GM19035 (cell line): ENCODE results near the gene CHRNA4.
"Not testable (repeated sequence)": the region's sequence is repeated elsewhere in the genome, so short reads cannot be mapped to it uniquely, and the experiment has no call there.

Source experiments
- ATAC-seq: cut with Tn5 transposase; IDR thresholded peaks from one replicate; pipeline ENCODE4 v1.9.1; 2021; ENCODE audit not compliant: unreplicated experiment

CHRNA4 gene

DNA sequence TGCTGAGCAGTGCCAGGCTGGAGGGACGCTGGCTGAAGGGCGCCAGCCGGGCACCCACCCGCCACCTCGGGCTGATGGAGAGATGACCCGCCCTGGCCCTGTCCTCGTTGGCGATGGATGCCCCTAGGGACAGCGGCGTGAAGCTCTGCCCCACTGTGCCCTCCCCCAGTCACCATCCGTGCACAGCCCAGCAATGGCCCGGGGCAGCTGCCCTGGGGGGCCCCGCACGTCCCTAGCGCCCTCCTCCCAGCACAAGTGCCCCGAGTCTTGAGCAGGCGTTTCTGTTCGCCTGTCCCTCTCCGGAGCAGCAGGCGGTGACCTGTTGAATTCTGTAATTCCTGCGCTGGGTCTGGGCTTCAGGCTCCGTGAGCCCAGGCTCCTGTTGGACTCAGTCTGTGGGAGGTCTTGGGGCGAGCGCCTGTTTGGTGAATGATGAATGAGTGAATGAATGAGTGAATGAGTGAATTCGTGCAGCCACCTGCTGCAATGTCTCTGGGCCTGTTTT, 36.8 kb upstream of the CHRNA4 start:
- no peak for ATAC-seq

DNA sequence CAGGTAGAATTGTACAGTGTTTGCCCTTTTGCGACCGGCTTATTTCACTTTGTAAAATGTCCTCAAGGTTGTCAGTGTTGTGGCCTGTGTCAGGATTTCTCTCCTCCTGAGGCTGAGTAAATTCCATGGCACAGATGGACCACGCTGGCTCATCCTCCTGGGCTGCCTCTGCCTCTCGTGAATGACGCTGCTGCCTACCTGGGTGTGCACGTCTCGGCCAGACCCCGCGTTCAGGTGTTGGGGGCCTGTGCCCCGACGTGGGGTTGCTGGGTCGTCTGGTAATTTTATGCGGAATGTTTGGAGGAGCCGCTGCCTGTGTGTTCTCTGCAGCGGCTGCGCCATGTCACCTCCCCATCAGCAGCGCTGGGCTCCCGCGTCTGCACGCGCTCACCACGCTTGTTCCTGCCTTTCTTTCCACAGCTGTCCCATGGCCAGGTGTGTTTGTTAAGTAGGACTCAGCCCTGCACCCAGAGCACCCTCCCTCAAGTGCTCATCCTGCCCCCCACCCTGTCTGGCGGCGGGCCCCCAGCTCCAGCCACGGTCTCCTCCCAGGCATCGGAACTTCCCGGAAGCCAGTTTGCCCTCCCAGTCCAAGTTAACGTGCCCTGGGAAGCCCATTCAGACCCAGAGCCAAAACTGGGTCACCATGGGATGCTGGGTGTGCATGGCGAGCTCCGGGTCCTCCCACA, 36.1 kb upstream of the CHRNA4 start:
- no peak for ATAC-seq

GRCh38 chr20:63396300-63396699, 35.2 kb upstream of the CHRNA4 start:
- no peak for ATAC-seq

DNA sequence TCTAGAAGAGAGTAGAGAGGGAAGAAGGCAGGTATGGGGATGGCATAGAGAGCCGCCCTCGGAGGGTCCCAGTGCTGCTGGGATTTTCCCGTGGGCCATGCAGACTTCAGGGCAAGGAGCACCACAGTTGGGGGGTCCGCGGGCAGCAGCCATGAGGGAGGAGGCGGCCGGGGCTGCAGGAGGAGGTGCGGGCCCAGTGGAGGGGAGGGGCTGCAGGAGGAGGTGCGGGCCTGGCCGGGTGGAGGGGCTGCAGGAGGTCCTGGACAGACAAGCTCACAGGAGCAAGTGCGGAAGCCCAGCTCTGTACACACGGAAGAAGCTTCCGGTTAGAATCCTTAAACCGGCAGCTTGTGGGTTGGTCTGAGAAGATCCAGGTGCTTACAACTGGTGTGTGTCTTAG, 34.6 kb upstream of the CHRNA4 start:
- ATAC-seq, result no peak

DNA sequence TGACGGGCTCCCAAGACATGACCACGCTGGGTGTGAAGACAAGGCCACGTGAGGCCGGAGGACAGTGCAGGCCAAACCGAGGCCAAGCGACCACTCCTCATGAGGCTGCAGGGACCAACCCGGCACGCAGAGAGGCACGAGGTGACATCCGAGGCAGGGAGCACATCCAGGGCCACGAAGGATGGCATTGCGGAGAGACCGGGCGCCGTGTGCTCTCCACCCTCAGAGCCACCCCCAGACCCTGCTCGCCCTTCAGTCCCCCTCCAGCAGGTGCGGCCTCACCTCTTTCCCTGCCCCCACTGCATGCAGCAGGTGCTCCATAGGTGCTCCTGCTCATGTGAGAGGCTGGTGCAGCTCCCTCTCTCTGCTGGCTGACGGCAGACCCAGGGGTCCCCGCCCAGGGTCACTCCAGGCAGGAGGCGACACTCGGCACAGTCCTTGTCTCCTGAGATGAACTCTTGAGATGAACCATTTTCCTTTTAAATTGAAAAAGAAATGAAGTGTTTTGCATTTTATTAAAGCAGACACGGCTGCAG, 33.8 kb upstream of the CHRNA4 start:
- no peak for ATAC-seq

GRCh38 chr20:63394069-63394919, 33.1 kb upstream of the CHRNA4 start:
- no peak for ATAC-seq

- ATAC-seq, result no peak
These were observed 32.4 kb upstream of the CHRNA4 start for GRCh38 chr20:63393566-63393965.

DNA sequence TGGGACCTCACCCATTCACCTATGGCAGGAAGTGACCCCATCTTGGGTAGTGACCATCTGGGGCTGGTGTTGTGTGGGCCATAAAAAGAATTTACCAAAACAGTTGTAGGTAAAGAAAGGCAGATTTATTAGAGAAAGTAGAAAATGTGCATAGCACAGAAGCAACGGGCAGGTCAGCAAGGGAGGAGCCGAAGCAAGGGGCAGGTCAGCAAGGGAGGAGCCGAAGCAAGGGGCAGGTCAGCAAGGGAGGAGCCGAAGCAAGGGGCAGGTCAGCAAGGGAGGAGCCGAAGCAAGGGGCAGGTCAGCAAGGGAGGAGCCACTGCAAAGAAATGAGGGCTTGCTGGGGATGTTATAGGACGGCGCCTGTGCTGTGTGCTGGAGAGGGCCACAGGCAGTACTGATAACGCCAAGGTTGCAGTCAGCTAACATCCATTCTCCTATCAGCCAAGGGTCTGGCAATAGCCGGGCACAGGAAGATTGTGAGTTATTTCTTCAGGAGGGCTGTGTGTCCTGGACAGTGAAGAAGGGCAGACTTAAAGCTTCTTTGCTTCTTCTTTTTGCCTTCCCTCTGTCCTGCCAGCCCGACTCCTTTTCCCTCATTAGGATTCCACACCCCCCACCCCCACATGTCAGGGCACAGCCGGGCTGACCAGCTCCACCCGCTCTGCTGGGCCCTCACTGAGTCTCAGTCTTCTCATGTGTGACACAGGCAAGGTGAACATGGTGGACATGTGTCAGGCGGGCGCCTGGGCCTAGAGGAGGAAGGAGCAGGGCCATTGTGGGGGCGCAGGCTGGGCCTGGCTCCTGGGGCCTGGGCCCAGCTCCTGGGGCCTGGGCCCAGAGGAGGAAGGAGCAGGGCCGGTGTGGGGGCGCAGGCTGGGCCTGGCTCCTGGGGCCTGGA, 31.6 kb upstream of the CHRNA4 start:
- no peak for ATAC-seq

- no peak for ATAC-seq
These were observed 26.8 kb upstream of the CHRNA4 start for GRCh38 chr20:63387917-63388316.

DNA sequence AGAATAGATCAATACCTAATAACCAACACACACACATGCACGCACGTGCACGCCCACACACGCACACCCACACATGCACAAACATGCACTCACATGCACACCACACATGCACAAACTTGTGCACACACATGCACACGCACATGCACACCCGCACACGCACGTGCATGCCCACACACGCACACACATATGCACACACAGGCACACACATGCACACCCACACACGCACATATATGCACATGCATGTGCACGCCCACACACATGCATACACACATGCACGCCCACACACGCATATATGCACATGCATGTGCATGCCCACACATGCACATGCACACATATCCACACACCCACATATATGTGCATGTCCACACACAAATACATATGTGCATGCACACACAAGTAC, 26.2 kb upstream of the CHRNA4 start:
- no peak for ATAC-seq

DNA sequence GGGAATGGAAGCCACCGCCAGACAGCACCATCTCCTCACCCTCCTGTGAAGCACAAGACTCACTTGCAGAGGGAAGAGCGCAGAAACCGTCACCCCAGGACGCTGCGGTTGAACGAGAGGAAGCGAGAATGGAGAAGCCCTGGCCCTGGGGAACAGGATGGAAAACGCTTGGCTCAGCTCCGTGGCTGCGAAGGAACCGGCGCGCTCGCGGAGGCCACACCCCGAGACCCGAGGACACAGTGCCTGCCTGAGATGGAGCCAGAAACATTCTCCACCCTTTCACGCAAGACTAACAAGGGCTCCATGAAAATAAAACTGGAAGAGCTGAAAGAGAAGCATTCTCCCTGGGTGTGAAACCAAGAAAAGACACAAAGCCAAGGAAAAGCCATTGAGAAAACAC, 25.3 kb upstream of the CHRNA4 start:
- no peak for ATAC-seq

DNA sequence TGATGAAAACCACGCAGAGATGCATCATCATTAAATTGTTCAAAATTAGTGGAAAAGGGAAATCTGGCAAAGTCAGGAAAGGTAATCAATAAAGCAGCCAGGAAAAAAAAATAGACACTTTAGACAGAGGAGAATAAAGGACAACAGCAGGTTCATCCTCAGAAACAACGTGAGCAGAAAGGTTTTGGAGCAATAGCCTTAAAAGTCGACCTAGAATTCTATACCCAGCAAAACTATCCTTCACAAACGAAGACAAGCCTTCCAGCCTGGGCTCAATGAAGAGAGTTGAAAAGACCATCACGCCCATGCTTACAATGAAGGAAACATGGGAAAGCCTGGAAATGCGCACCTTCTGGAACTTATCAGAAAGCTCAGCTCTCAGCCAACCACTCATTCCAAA, 24.7 kb upstream of the CHRNA4 start:
- no peak for ATAC-seq

- ATAC-seq, result no peak
These were observed 23.2 kb upstream of the CHRNA4 start for GRCh38 chr20:63384336-63384735.

GRCh38 chr20:63383556-63383955, 22.4 kb upstream of the CHRNA4 start:
- ATAC-seq, result no peak

GRCh38 chr20:63382551-63383300, 21.6 kb upstream of the CHRNA4 start:
- no peak for ATAC-seq

DNA sequence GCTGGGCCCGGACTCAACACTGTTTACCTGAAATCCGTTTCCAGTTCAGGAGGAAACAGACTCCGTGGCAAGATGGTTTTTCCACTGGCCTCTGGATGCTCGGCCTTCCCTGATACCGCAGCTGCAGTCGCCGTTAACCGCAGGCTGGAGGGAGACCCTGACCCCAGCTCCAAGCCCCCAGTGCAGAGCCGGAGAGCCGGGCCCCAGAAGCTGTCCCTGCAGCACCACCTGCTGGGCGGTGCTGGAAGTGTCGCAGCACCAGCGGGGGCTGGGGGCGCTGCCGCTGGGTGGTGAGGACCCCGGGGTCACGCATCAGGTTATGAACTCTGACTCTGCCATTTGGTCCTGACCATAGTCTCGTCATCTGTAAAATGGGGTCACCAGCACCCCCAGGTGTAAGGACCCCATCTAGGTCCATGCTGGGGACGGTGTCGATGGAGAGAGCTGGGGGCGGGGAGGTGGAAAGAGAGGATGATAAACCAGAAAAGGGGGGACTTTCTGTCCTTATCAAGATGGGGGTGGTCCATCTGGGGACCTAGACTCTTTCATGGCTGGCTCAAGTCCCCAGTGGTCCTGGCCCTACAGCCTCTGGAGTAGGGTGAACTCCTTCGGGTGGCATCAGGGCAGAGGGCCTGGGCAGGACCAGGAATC, 20.8 kb upstream of the CHRNA4 start:
- ATAC-seq, result no peak

DNA sequence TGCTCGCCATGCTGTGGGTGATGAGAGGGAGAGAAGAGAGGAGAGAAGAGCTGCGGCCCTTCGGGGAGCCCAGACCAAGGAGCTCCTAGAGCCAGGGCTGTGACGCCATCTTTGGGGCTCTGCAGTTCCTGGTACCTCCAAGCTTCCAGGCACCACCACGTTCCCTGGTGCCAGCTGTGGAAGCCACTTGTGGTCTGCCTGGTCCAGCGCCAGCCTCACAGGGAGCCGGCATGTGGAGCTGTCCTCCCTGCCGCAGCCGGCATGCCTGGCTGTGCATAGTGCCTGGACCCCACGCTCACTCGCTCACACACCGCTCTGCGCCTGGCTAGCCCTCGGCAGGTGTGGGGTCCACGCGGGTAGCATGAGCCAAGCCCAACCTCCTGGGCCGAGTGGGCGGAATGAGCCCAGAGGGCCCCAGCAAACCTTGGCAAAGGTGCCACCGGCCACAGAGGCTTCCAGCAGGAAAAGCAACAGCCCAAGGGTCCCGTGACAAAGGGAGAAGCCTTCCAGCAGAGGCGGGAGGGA, 19.3 kb upstream of the CHRNA4 start:
- no peak for ATAC-seq

DNA sequence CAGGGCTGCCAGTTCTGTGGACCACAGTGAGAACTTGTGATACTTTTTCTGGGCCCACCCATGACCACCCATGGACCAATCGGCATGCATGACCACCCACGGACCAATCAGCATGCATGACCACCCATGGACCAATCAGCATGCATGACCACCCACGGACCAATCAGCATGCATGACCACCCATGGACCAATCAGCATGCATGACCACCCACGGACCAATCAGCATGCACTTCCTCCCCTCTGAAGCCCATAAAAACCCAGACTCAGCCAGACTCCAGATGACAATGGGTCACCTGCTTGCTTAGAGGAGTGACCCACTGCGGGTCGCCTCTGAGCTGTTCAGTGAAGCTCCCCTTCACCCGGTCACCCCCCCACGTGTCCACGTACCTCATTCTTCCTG, 18.7 kb upstream of the CHRNA4 start:
- not testable (repeated sequence) for ATAC-seq

DNA sequence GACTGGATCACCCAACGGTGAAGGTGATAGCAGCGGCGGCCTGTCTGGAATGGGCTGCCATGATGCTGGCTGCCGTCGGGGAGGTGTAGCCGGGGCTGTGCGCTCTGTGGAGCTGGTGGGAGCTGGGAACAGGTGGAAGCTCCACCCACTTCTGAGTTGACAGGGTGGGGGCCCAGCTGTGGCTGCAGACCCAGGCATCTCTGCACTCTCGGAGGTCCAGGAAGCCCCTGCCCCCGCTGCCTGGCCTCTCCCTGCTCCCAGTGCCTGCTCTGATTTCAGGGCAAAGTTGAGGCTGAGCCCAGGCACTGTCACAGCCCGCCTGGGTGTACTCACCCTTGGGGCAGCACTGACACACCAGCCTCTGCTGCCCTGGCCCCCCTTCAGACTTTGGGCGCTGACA, 18.1 kb upstream of the CHRNA4 start:
- no peak for ATAC-seq

DNA sequence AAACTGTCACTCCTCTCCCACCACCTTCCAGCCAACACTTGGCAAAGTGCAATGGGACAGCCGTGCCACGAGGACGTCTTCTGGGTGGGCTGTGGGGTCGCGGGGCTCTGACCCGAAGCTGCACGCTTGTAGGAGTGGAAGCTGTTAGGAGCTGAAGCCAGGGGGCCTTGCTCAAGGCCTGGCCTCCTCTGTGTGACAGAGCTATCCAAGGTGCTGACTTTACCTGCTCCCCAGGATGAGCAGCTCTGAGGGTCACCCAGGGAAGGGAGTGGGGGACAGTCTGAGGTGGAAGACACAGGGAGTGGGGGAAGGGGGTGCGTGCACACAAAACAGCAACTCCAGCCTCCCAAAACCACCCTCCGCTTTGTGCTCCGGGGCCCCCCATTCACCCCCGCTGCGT, 17.5 kb upstream of the CHRNA4 start:
- ATAC-seq, result no peak
